HG03457 (cell line): Measurements from ENCODE around the gene GAB1.

Experiments used
- ATAC-seq: cut with Tn5 transposase; IDR thresholded peaks from one replicate; pipeline ENCODE4 v1.9.1; 2021; ENCODE audit warnings: moderate number of reproducible peaks; ENCODE audit not compliant: unreplicated experiment

The GAB1 gene

DNA sequence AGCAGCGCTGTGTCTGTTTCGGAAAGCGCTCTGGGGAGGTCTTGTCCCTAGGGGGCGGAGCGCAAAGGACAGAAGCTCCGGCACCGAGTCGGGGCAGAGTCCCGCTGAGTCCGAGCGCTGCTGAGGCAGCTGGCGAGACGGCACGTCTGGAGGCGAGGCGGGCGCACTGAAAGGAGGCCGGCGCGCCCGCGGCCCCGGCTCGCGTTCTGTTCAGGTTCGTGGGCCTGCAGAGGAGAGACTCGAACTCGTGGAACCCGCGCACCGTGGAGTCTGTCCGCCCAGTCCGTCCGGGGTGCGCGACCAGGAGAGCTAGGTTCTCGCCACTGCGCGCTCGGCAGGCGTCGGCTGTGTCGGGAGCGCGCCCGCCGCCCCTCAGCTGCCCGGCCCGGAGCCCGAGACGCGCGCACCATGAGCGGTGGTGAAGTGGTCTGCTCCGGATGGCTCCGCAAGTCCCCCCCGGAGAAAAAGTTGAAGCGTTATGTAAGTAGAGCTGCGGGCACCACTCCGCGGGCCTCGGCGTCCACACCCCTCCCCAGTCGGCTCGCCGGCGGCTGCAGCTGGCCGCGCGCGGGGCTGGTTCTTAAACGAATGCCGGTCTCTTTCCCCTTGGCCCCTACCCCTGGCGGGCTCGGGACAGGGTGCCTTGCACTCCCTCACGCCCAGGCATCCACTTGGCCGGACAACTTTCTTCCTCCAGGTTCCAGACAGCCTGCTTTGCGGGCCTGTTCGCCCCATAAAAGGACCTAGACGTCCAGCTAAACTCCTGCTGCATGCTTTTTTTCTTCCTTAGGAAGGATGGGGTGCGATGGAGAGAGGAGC lies at the start of gene GAB1:
TSS of gene GAB1 (plus strand) at position 96 of the 819 bp plus-strand sequence. CDS start at position 409, 313 bp downstream.
- ATAC-seq = peak; percentile 64

DNA sequence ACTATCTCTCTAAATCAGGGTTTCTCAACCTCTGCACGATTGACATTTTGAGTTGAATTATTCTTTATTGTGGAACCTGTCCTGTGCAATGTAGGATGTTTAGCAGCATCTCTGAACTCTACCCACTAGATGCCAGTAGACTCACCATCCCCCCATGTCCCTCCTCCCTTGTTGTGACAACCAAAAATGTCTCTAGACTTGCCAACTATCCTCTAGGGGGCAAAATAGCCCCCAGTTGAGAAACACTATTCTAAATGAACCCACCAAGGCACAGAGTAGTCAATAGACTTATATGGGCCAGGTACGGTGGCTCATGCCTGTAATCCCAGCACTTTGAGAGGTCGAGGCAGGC lies 49.1 kb upstream of the GAB1 start:
- no peak for ATAC-seq

DNA sequence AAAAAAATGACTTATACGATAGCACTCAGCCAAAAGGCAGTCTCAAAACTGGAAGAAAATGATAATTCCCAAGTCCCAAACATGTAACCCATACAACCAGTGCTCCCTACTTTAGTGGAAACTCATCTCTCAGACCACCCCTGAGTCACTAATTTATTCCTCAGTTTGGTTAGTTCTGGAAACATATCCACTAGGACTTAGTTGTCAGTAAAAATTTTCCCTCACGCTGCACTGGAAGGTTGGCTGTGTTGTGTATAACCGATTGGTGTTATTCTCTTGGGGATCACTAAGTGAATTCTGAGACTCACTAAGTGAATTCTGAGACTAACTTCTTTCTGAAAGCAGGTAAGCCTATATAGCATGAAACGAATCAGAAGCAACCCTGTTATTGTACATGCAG lies 48.5 kb upstream of the GAB1 start:
- no peak for ATAC-seq

GRCh38 chr4:143289370-143289769 lies 47.3 kb upstream of the GAB1 start:
- no peak for ATAC-seq

DNA sequence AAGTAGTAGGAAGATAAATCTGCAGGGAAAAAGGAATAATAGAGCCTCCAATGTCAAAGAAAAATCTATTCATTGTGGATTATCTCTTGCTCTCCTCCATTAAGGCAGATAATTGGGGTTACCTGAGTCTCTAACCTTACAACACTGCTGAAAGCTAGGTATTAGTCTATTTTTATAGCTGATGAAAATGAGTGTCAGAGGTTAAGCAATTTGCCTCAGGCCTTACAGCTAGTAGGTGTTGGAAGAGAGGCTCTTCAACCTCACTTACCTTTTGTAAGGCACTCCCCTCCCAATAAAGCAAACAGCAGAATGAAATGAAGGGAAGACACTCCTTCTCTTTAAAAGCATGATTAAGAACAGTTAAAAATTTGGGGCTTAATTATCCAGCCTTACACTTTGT lies 45.4 kb upstream of the GAB1 start:
- no peak for ATAC-seq

DNA sequence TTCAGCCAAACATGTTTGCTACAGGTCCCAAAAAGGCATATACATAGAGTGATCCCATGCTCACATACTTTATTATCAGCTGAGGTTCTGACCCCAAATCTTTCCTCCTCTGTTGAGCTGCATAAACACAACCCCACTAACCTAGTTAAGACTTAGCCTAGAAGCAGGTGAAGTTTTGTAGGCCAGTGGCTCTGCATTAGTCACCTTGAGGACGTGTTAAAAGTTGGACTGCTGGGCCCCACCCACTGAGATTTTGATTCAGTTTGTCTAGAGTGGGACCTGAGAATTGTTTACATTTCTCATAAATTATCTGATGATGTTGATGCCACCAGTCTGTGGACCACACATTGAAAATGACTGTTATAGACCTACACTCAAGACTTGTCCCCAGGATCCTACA lies 43.8 kb upstream of the GAB1 start:
- no peak for ATAC-seq

GRCh38 chr4:143294310-143294709 lies 42.4 kb upstream of the GAB1 start:
- ATAC-seq = no peak

- no peak for ATAC-seq
These were observed 41.9 kb upstream of the GAB1 start for GRCh38 chr4:143294710-143295275.

- no peak for ATAC-seq
These were observed 40.1 kb upstream of the GAB1 start for GRCh38 chr4:143296397-143297067.

- no peak for ATAC-seq
These were observed 35.8 kb upstream of the GAB1 start for GRCh38 chr4:143300860-143301259.

- no peak for ATAC-seq
These were observed 34.1 kb upstream of the GAB1 start for GRCh38 chr4:143302536-143302935.

DNA sequence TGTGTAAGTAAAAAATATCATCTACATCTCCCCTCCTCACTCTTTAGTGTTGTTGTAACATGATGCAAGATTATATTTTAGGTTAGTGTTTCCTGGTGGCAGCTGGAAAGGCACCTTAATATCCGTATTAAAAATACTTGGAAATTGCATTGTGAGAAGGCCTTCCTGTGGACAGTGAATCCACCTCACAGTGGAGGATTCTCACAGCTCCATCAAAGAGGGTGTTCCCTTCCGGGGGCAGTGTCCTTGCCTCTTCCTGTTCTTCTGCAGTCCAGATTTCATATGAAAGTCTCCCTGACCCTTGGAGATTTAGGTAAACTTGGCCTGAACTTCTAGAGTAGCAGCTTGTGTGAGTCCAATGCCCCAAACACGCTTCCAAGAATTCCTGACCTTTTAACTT lies 29.9 kb upstream of the GAB1 start:
- ATAC-seq = no peak

GRCh38 chr4:143307531-143307930 lies 29.1 kb upstream of the GAB1 start:
- no peak for ATAC-seq

DNA sequence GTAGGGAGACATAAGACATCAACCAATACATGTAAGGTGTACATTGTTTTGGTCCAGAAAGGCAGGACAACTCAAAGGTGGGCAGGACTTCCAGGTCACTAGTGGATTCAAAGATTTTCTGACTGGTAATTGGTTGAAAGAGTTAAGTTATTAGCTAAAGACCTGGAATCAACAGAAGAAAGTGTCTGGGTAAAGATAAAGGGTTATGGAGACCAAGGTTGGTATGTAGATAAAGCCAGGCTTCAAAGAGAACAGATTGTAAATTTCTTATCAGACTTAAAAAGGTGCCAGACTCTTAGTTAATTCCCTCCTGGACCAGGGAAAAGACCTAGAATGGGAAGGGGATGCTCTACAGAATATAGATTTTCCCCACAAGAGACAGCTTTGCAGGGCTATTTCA lies 28.3 kb upstream of the GAB1 start:
- ATAC-seq = no peak

- no peak for ATAC-seq
These were observed 24.8 kb upstream of the GAB1 start for GRCh38 chr4:143311924-143312323.

- ATAC-seq = no peak
These were observed 23.2 kb upstream of the GAB1 start for GRCh38 chr4:143313521-143313920.

- no peak for ATAC-seq
These were observed 22.7 kb upstream of the GAB1 start for GRCh38 chr4:143313996-143314395.

DNA sequence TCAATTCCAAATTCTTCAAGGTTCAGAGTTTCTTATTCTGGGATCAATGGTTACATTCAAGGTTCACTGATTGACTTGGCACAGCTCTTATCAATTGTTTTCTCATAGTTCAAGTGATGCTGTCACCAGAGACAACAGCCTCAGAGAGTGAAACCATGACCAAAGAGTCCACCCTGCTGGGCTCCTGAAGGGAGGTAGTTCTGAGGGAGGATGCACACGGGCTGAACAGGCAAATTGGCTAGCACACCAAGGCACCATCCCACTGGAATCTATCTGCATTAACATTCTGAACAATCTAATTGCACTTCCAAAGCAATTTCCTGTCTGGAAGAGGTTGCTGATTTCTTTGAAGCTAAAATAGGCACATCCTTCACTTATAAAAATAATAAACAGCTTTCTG lies 16.6 kb upstream of the GAB1 start:
- ATAC-seq = no peak

GRCh38 chr4:143326735-143327134 lies 9.9 kb upstream of the GAB1 start:
- ATAC-seq = no peak

DNA sequence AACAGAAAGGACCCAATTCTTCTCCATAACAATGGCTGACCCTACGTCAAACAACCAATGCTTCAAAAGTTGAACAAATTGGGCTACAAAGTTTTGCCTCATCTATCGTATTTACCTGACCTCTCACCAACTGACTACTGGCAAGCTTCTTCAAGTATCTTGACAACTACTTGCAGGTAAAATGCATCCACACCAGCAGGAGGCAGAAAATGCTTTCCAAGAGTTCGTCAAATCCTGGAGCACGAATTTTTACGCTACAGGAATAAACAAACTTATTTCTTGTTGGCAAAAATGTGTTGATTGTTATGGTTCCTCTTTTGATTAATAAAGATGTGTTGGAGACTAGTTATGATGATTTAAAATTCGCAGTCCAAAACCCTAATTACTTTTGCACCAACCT lies 6.7 kb upstream of the GAB1 start:
- no peak for ATAC-seq

DNA sequence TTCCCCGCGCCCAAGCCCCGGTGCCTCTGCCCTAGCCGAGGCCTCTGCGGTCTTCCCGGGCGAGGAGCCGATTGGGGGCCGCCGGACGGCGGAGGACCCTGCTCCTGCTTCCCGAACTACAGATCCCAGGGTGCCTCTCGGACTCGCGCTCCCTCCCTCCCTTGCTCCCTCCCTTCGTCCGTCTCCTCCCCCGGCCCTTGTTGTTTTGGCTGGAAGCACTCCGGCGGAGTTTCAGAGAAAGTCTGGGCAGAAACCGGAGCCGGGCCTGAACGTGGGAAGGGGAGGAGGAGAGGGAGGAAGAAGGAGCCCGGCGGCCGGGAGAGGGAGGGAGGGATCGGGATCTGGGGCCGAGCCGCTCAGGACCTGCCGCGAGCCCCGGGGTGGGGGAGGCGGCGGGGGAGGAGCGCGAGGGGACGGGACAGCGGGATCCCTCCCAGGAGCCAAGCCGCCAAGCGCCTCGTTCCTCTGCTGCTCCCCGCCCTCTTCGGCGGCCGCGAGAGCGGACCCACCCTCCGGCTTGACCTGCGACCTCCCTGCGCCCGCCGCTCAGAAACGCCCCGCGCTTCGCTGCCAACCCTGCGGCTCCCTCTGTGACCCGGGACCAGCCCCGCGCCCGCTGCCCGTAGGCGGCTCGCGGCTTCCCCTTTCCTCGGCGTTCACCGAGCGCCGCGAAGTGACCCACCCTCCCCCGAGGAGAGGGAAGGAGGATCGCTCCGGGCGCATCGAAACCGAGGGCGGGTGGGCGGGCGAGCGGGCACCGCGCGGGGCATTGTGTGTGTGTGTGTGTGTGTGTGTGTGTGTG lies 496 bp upstream of the GAB1 start:
- ATAC-seq = peak; percentile 42
